NCI-H2196 treated with DMSO at 0.1 percent for 48 hours (cell line): ENCODE measurements around the gene MKRN3.
"Not testable (repeated sequence)": the region's sequence is repeated elsewhere in the genome, so short reads cannot be mapped to it uniquely, and the experiment has no call there.

ENCODE experiments used
- DNase-seq: peaks from one replicate; lab custom pipeline; 2025; ENCODE audit not compliant: unreplicated experiment; lab: John Stamatoyannopoulos, UW

The MKRN3 gene

DNA sequence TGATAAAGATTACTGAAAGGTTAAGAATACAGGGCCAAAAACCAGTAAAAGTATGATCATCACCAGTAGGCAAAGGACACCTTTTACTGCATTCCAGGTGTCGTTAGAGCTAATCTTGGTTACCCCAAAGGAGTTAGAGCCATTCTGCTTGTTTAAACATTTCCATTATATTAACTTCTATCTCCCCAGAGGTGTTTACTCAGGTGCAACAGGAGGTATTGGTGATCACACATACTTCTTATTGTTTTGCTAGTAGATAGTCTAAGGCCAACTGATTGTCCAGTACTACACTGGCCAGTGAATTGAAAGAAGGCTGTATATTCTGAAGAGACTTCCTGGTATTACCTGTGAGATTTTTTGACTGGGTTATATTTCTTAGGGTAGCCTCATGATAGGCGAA lies 22.8 kb downstream of the MKRN3 start:
- DNase-seq = no peak

GRCh38 chr15:23589012-23589411 lies 23.5 kb downstream of the MKRN3 start:
- no peak for DNase-seq

- DNase-seq = no peak
Observed at GRCh38 chr15:23594252-23594770, 28.8 kb downstream of the MKRN3 start.

DNA sequence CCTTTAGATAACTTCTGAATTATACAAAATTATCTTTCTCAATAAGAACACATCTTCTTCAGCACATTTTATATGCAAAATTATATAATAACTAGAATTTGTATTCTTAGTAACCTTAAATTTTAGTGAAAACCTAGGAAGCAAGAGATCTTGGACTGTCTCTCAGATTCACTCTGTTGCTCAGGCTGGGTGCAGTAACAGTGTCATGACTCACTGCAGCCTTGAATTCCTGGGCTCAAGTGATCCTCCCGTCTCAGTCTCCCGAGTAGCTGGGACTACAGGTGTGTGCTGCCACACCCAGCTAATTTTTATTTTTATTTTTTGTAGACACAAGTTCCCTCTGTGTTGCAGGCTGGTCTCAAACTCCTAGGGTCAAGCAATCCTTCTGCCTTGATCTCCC lies 29.9 kb downstream of the MKRN3 start:
- DNase-seq = no peak

- DNase-seq = no peak
Observed at GRCh38 chr15:23596736-23597135, 31.3 kb downstream of the MKRN3 start.

- not testable (repeated sequence) for DNase-seq
Observed at GRCh38 chr15:23597278-23597677, 31.8 kb downstream of the MKRN3 start.

GRCh38 chr15:23599053-23599452 lies 33.6 kb downstream of the MKRN3 start:
- no peak for DNase-seq

GRCh38 chr15:23602124-23602523 lies 36.6 kb downstream of the MKRN3 start:
- DNase-seq = no peak

DNA sequence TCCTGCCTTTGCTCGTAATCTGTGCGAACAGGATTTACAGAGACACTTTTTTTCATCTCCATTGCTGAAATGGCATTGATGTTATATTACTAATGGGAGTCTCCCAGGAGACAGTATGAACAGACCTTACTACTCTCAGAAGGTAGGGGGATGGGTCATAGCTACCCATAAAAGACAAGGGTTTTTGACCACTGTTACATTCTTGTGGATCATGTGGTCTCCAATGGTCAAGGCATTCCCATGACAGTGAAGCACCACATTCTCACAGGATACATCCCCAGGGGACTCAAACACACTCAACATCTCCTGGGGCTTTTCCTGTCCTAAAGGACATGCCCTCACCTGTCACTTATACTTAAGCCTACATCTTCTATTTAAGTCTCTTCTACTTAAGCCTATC lies 40.8 kb downstream of the MKRN3 start:
- no peak for DNase-seq

- no peak for DNase-seq
Observed at GRCh38 chr15:23616536-23616935, 51.1 kb downstream of the MKRN3 start.
